ENCODE measurements around the gene OCA2.
A peak's percentile ranks its signal among the peaks of the same experiment; 100 is the strongest.
"Not testable (repeated sequence)": the region's sequence is repeated elsewhere in the genome, so short reads cannot be mapped to it uniquely, and the experiment has no call there.

The OCA2 gene

GRCh38 chr15:28019594-28020309 lies 79.4 kb downstream of the OCA2 start:
- ATAC-seq (no peak), DNase-seq (ENCODE audit: low spot score in 2 of 2) (no peak)
- Mint-ChIP-seq H3K9me3 (no peaks in the 10 kb centered on the region), H3K4me1 (no peaks in the 10 kb centered on the region), H3K4me3 (no peak overlapping the region), H3K27ac (no peak overlapping the region), H3K36me3 (no peaks in the 10 kb centered on the region)

GRCh38 chr15:28018291-28019044 lies 80.6 kb downstream of the OCA2 start:
- H3K9me3 Mint-ChIP-seq = no peaks in the 10 kb centered on the region
- no peak overlapping the region for H3K27ac Mint-ChIP-seq
- no peak overlapping the region for H3K4me3 Mint-ChIP-seq
- H3K36me3 Mint-ChIP-seq = no peaks in the 10 kb centered on the region
- ATAC-seq = no peak
- H3K4me1 Mint-ChIP-seq = no peaks in the 10 kb centered on the region
- no peak for DNase-seq (ENCODE audit: low spot score in 2 of 2)

GRCh38 chr15:28017423-28017924 lies 81.6 kb downstream of the OCA2 start:
- Mint-ChIP-seq H3K27ac (no peak overlapping the region), H3K4me1 (no peaks in the 10 kb centered on the region), H3K36me3 (no peaks in the 10 kb centered on the region), H3K4me3 (no peak overlapping the region), H3K9me3 (no peaks in the 10 kb centered on the region)
- DNase-seq (ENCODE audit: low spot score in 2 of 2) = peak in 1 of 2 donors; percentile 33
- no peak for ATAC-seq

- ATAC-seq = no peak
- Mint-ChIP-seq H3K27ac (no peak overlapping the region), H3K9me3 (no peaks in the 10 kb centered on the region), H3K36me3 (no peaks in the 10 kb centered on the region), H3K4me3 (no peak overlapping the region), H3K4me1 (no peaks in the 10 kb centered on the region)
- peak in 1 of 2 donors; percentile 8 for DNase-seq (ENCODE audit: low spot score in 2 of 2)
These were observed 83.3 kb downstream of the OCA2 start for GRCh38 chr15:28015855-28016254.

- H3K27ac Mint-ChIP-seq = no peak overlapping the region
- H3K9me3 Mint-ChIP-seq = no peaks in the 10 kb centered on the region
- H3K4me1 Mint-ChIP-seq = no peaks in the 10 kb centered on the region
- H3K4me3 Mint-ChIP-seq = no peak overlapping the region
- DNase-seq (ENCODE audit: low spot score in 2 of 2) (peak in 1 of 2 donors; percentile 13), ATAC-seq (peak; percentile 20)
- H3K36me3 Mint-ChIP-seq = no peaks in the 10 kb centered on the region
These were observed 84.4 kb downstream of the OCA2 start for GRCh38 chr15:28014623-28015200.

GRCh38 chr15:28013976-28014375 lies 85.1 kb downstream of the OCA2 start:
- Mint-ChIP-seq H3K36me3 (no peaks in the 10 kb centered on the region), H3K27ac (no peak overlapping the region), H3K9me3 (no peaks in the 10 kb centered on the region), H3K4me3 (no peak overlapping the region), H3K4me1 (no peaks in the 10 kb centered on the region)
- DNase-seq (ENCODE audit: low spot score in 2 of 2) (peak in 1 of 2 donors; percentile 28), ATAC-seq (no peak)

GRCh38 chr15:28013480-28013879 lies 85.6 kb downstream of the OCA2 start:
- Mint-ChIP-seq H3K36me3 (no peaks in the 10 kb centered on the region), H3K4me3 (no peak overlapping the region), H3K9me3 (no peaks in the 10 kb centered on the region), H3K27ac (no peak overlapping the region), H3K4me1 (no peaks in the 10 kb centered on the region)
- DNase-seq (ENCODE audit: low spot score in 2 of 2) = peak in 1 of 2 donors; percentile 13
- no peak for ATAC-seq

GRCh38 chr15:28012231-28012630 lies 86.9 kb downstream of the OCA2 start:
- no peak overlapping the region for H3K27ac Mint-ChIP-seq
- peak in 1 of 2 donors; percentile 7 for DNase-seq (ENCODE audit: low spot score in 2 of 2)
- no peaks in the 10 kb centered on the region for H3K36me3 Mint-ChIP-seq
- no peak overlapping the region for H3K4me3 Mint-ChIP-seq
- no peak for ATAC-seq
- H3K9me3 Mint-ChIP-seq = peaks cover 3% of the 10 kb centered on the region
- H3K4me1 Mint-ChIP-seq = no peaks in the 10 kb centered on the region

- H3K4me1 Mint-ChIP-seq = not testable (repeated sequence)
These were observed 90.9 kb downstream of the OCA2 start for GRCh38 chr15:28008175-28008574.

GRCh38 chr15:28006116-28006905 lies 92.8 kb downstream of the OCA2 start:
- H3K36me3 Mint-ChIP-seq = no peaks in the 10 kb centered on the region
- DNase-seq (ENCODE audit: low spot score in 2 of 2) (peak in 1 of 2 donors; percentile 25), ATAC-seq (no peak)
- H3K9me3 Mint-ChIP-seq = peaks cover 6% of the 10 kb centered on the region
- no peaks in the 10 kb centered on the region for H3K4me1 Mint-ChIP-seq
- no peak overlapping the region for H3K4me3 Mint-ChIP-seq
- no peak overlapping the region for H3K27ac Mint-ChIP-seq

More at GRCh38 chr15:28008175-28008574, 90.9 kb downstream of the OCA2 start:
- ATAC-seq; H3K36me3 Mint-ChIP-seq; H3K4me3 Mint-ChIP-seq; H3K27ac Mint-ChIP-seq; H3K9me3 Mint-ChIP-seq; DNase-seq (ENCODE audit: low spot score in 2 of 2): not testable (repeated sequence)

- no peaks in the 10 kb centered on the region for H3K4me1 Mint-ChIP-seq
- DNase-seq (ENCODE audit: low spot score in 2 of 2) = peak in 1 of 2 donors; percentile 20
- H3K27ac Mint-ChIP-seq = no peak overlapping the region
- H3K4me3 Mint-ChIP-seq = no peak overlapping the region
- H3K36me3 Mint-ChIP-seq = no peaks in the 10 kb centered on the region
- ATAC-seq = no peak
- peaks cover 6% of the 10 kb centered on the region for H3K9me3 Mint-ChIP-seq
These were observed 94.0 kb downstream of the OCA2 start for GRCh38 chr15:28005004-28005527.

GRCh38 chr15:28004143-28005003 lies 94.7 kb downstream of the OCA2 start:
- peak in 1 of 2 donors; percentile 17 for DNase-seq (ENCODE audit: low spot score in 2 of 2)
- peaks cover 6% of the 10 kb centered on the region for H3K9me3 Mint-ChIP-seq
- no peaks in the 10 kb centered on the region for H3K36me3 Mint-ChIP-seq
- H3K4me3 Mint-ChIP-seq = no peak overlapping the region
- peak; percentile 31 for ATAC-seq
- H3K4me1 Mint-ChIP-seq = no peaks in the 10 kb centered on the region
- H3K27ac Mint-ChIP-seq = no peak overlapping the region

- no peak overlapping the region for H3K4me3 Mint-ChIP-seq
- no peaks in the 10 kb centered on the region for H3K36me3 Mint-ChIP-seq
- DNase-seq (ENCODE audit: low spot score in 2 of 2) (peak in 1 of 2 donors; percentile 26), ATAC-seq (no peak)
- no peak overlapping the region for H3K27ac Mint-ChIP-seq
- H3K4me1 Mint-ChIP-seq = no peaks in the 10 kb centered on the region
- H3K9me3 Mint-ChIP-seq = peaks cover 6% of the 10 kb centered on the region
These were observed 95.6 kb downstream of the OCA2 start for GRCh38 chr15:28003302-28004037.
